Activated CD4-positive, CD25-positive, alpha-beta regulatory T cell treated with anti-CD3 and anti-CD28 coated beads, Interleukin-2, amount 50 U/mL, for 24 hours (primary cell): Measurements from ENCODE around the gene OLIG3.

Experiments
- ATAC-seq, 2 donors: fragments of 150-1000 bp; cut with Tn5 transposase; one replicate each; pipeline ENCODE4 v1.10.0; 2021; ENCODE audit warnings: mild to moderate bottlenecking in 1 of 2, moderate library complexity in 1 of 2

Gene OLIG3

GRCh38 chr6:137465378-137466009 lies 28.7 kb downstream of the OLIG3 start:
- no peak for ATAC-seq

- ATAC-seq, result no peak
These were observed 41.8 kb downstream of the OLIG3 start for GRCh38 chr6:137452333-137452894.

- ATAC-seq, result no peak
These were observed 50.3 kb downstream of the OLIG3 start for GRCh38 chr6:137443901-137444300.
